ENCODE measurements around the gene HSFX2. TPM values are rescaled to one million over a fixed set of nuclear protein-coding genes. Genes with fewer than 3 reads are reported as not detected.
A peak's percentile ranks its signal among the peaks of the same experiment; 100 is the strongest.

Gene HSFX2
- total and polyA plus RNA-seq, 2 experiments from 2014 or later, result 0.43 TPM; not detected in 1

- no peaks in the 10 kb centered on the region for H3K9me3 ChIP-seq (ENCODE audit: low read depth)
- in situ Hi-C loops (cut with MboI), result no loop called here
- H3K4me3 ChIP-seq, result no peak overlapping the region
- H3F3A ChIP-seq (ENCODE audit: insufficient read depth), result no peaks in the 10 kb centered on the region
- no peak overlapping the region for H2AFZ ChIP-seq
- H3K9me2 ChIP-seq (ENCODE audit: insufficient read depth), result no peaks in the 10 kb centered on the region
- no peaks in the 10 kb centered on the region for H4K20me1 ChIP-seq (ENCODE audit: insufficient read depth)
- no peaks in the 10 kb centered on the region for H3K4me1 ChIP-seq (ENCODE audit: insufficient read depth)
- no peaks in the 10 kb centered on the region for H3K27me3 ChIP-seq (replicated peaks; ENCODE audit: insufficient read depth)
- H3K4me2 ChIP-seq (ENCODE audit: unreplicated experiment), result no peak overlapping the region
- TF ChIP-seq EZH2 (IDR thresholded peaks at IDR 0.05; ENCODE audit: insufficient read depth, poor library complexity, severe bottlenecking) (no peak), EZH2phosphoT487 (IDR thresholded peaks at IDR 0.05; ENCODE audit: insufficient read depth, low read depth) (no peak)
- H3K79me2 ChIP-seq (ENCODE audit: insufficient read depth), result no peaks in the 10 kb centered on the region
- no peak overlapping the region for H3K27ac ChIP-seq
- no peaks in the 10 kb centered on the region for H3K36me3 ChIP-seq (ENCODE audit: low read depth)
- H3K9ac ChIP-seq, result no peak overlapping the region
- 68 to 81% methylated on average over 7 of the region's 7 CpGs for WGBS, 2 experiments (ENCODE audit: low coverage in 1 of 2, low lambda C conversion rate in 2 of 2, missing lambda C conversion rate in 2 of 2)
- no peak for DNase-seq
Measured at GRCh38 chrX:149571770-149572169, 23.3 kb downstream of the HSFX2 start.

- no peak for TF ChIP-seq EZH2phosphoT487 (IDR thresholded peaks at IDR 0.05; ENCODE audit: insufficient read depth, low read depth)
- no peak for TF ChIP-seq EZH2 (IDR thresholded peaks at IDR 0.05; ENCODE audit: insufficient read depth, poor library complexity, severe bottlenecking)
- peak; percentile 74 for DNase-seq
- Histone ChIP-seq H4K20me1 (ENCODE audit: insufficient read depth) (no peaks in the 10 kb centered on the region), H3K4me2 (ENCODE audit: unreplicated experiment) (no peak overlapping the region), H3F3A (ENCODE audit: insufficient read depth) (no peaks in the 10 kb centered on the region), H3K9me2 (ENCODE audit: insufficient read depth) (no peaks in the 10 kb centered on the region), H3K27me3 (replicated peaks; ENCODE audit: insufficient read depth) (no peaks in the 10 kb centered on the region), H3K4me3 (no peak overlapping the region), H3K9me3 (ENCODE audit: low read depth) (no peaks in the 10 kb centered on the region), H3K9ac (no peak overlapping the region), H2AFZ (no peak overlapping the region), H3K36me3 (ENCODE audit: low read depth) (no peaks in the 10 kb centered on the region), H3K79me2 (ENCODE audit: insufficient read depth) (no peaks in the 10 kb centered on the region), H3K27ac (no peak overlapping the region), H3K4me1 (ENCODE audit: insufficient read depth) (no peaks in the 10 kb centered on the region)
- in situ Hi-C loops (cut with MboI), result no loop called here
- WGBS, 2 experiments (ENCODE audit: low coverage in 1 of 2, low lambda C conversion rate in 2 of 2, missing lambda C conversion rate in 2 of 2), result 59 to 69% methylated on average over 6 of the region's 6 CpGs
Measured at GRCh38 chrX:149570668-149571067, 24.4 kb downstream of the HSFX2 start.

GRCh38 chrX:149569770-149570169 lies 25.3 kb downstream of the HSFX2 start:
- H3K9me2 ChIP-seq (ENCODE audit: insufficient read depth), result no peaks in the 10 kb centered on the region
- in situ Hi-C loops (cut with MboI), result no loop called here
- no peaks in the 10 kb centered on the region for H3K79me2 ChIP-seq (ENCODE audit: insufficient read depth)
- H3K27me3 ChIP-seq (replicated peaks; ENCODE audit: insufficient read depth), result no peaks in the 10 kb centered on the region
- H3K9me3 ChIP-seq (ENCODE audit: low read depth), result no peaks in the 10 kb centered on the region
- no peaks in the 10 kb centered on the region for H3K36me3 ChIP-seq (ENCODE audit: low read depth)
- no peaks in the 10 kb centered on the region for H3F3A ChIP-seq (ENCODE audit: insufficient read depth)
- no peak for DNase-seq
- H3K4me1 ChIP-seq (ENCODE audit: insufficient read depth), result no peaks in the 10 kb centered on the region
- no peak overlapping the region for H2AFZ ChIP-seq
- H3K4me2 ChIP-seq (ENCODE audit: unreplicated experiment), result no peak overlapping the region
- WGBS, 2 experiments (ENCODE audit: low coverage in 1 of 2, low lambda C conversion rate in 2 of 2, missing lambda C conversion rate in 2 of 2), result 55 to 66% methylated on average over 2 of the region's 2 CpGs
- H3K27ac ChIP-seq, result no peak overlapping the region
- TF ChIP-seq EZH2 (IDR thresholded peaks at IDR 0.05; ENCODE audit: insufficient read depth, poor library complexity, severe bottlenecking) (no peak), EZH2phosphoT487 (IDR thresholded peaks at IDR 0.05; ENCODE audit: insufficient read depth, low read depth) (no peak)
- no peak overlapping the region for H3K9ac ChIP-seq
- H3K4me3 ChIP-seq, result no peak overlapping the region
- no peaks in the 10 kb centered on the region for H4K20me1 ChIP-seq (ENCODE audit: insufficient read depth)

GRCh38 chrX:149568701-149569296 lies 26.3 kb downstream of the HSFX2 start:
- no peaks in the 10 kb centered on the region for H3K9me2 ChIP-seq (ENCODE audit: insufficient read depth)
- no peak overlapping the region for H3K4me2 ChIP-seq (ENCODE audit: unreplicated experiment)
- no peaks in the 10 kb centered on the region for H3K36me3 ChIP-seq (ENCODE audit: low read depth)
- TF ChIP-seq EZH2phosphoT487 (IDR thresholded peaks at IDR 0.05; ENCODE audit: insufficient read depth, low read depth) (no peak), EZH2 (IDR thresholded peaks at IDR 0.05; ENCODE audit: insufficient read depth, poor library complexity, severe bottlenecking) (no peak)
- no peak for DNase-seq
- H3K27me3 ChIP-seq (replicated peaks; ENCODE audit: insufficient read depth), result no peaks in the 10 kb centered on the region
- H3K27ac ChIP-seq, result no peak overlapping the region
- in situ Hi-C loops (cut with MboI), result no loop called here
- no peaks in the 10 kb centered on the region for H3K9me3 ChIP-seq (ENCODE audit: low read depth)
- no peaks in the 10 kb centered on the region for H4K20me1 ChIP-seq (ENCODE audit: insufficient read depth)
- H3K79me2 ChIP-seq (ENCODE audit: insufficient read depth), result no peaks in the 10 kb centered on the region
- H3K9ac ChIP-seq, result no peak overlapping the region
- WGBS, 2 experiments (ENCODE audit: low coverage in 1 of 2, low lambda C conversion rate in 2 of 2, missing lambda C conversion rate in 2 of 2), result 61 to 75% methylated on average over 5 of the region's 5 CpGs
- no peak overlapping the region for H2AFZ ChIP-seq
- H3F3A ChIP-seq (ENCODE audit: insufficient read depth), result no peaks in the 10 kb centered on the region
- no peaks in the 10 kb centered on the region for H3K4me1 ChIP-seq (ENCODE audit: insufficient read depth)
- no peak overlapping the region for H3K4me3 ChIP-seq

Measured in GM23248 (cell line).